ENCODE measurements around the gene SPATA21. TPM values are rescaled to one million over a fixed set of nuclear protein-coding genes. Genes with fewer than 3 reads are reported as not detected.
A peak's percentile ranks its signal among the peaks of the same experiment; 100 is the strongest.

SPATA21 gene
- total RNA-seq, 1 donor from 2014 or later: not detected

DNA sequence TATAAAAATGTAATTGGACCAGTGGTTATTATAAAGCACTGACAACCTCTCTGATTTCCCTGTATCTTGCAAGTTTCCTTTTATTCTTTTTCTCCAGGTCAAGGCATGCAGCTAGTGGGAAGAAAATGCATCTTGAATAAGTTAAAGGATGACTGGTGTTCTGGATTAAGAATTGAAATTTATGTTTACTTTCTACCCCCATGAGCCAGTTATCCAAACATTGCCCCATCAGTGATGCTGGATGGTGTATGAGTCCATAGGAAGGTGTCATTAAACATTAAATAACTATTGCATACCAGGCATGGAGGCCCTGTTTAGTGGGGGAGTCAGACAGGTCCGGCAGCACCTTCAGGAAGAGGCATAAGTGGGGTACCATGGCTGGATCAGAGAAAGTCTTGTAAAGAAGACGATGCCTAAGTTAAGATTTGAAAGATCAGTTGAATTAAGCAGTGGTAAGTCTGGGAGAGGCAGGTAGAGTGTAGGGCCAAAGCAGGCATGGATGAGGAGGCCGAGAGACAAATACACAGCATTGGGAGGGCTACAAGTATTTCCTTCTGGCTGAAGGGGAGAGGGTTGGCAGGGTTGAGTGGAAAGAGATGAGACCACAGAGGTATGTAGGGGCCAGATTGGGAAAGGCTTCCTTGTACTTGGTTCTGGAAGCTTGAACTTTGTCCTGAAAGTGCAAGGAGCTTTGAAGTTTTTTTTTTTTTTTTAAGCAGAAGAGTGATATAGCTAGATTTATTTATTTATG lies 64.5 kb downstream of the SPATA21 start:
- H3K27ac Mint-ChIP-seq: no peak overlapping the region
- H3K27me3 Mint-ChIP-seq: no peaks in the 10 kb centered on the region
- no peak for ATAC-seq (ENCODE audit: low read depth)
- POLR2A ChIA-PET: interaction anchor here (0.7 to 1.8 kb wide), 6 partner anchors 8 to 487 kb away, joined by 3 to 18 read pairs (median 8); partner anchors contain the start of gene FBXO42
- peaks cover 53% of the 10 kb centered on the region for H3K36me3 Mint-ChIP-seq (ENCODE audit: low read depth)
- TF ChIP-seq, protein P1, sequence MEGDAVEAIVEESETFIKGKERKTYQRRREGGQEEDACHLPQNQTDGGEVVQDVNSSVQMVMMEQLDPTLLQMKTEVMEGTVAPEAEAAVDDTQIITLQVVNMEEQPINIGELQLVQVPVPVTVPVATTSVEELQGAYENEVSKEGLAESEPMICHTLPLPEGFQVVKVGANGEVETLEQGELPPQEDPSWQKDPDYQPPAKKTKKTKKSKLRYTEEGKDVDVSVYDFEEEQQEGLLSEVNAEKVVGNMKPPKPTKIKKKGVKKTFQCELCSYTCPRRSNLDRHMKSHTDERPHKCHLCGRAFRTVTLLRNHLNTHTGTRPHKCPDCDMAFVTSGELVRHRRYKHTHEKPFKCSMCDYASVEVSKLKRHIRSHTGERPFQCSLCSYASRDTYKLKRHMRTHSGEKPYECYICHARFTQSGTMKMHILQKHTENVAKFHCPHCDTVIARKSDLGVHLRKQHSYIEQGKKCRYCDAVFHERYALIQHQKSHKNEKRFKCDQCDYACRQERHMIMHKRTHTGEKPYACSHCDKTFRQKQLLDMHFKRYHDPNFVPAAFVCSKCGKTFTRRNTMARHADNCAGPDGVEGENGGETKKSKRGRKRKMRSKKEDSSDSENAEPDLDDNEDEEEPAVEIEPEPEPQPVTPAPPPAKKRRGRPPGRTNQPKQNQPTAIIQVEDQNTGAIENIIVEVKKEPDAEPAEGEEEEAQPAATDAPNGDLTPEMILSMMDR (IDR thresholded peaks at IDR 0.05): no peak
- intact Hi-C loops (cut with micrococcal nuclease): no loop called here
- peaks cover 79% of the 10 kb centered on the region for H3K4me1 Mint-ChIP-seq
- CTCF ChIA-PET: interaction anchor here (0.8 kb wide), 1 partner anchor 9 kb away, joined by 3 read pairs; no protein-coding TSS in a partner anchor
- H3K4me3 Mint-ChIP-seq: no peak overlapping the region
- no peaks in the 10 kb centered on the region for H3K9me3 Mint-ChIP-seq
- no peak for DNase-seq

DNA sequence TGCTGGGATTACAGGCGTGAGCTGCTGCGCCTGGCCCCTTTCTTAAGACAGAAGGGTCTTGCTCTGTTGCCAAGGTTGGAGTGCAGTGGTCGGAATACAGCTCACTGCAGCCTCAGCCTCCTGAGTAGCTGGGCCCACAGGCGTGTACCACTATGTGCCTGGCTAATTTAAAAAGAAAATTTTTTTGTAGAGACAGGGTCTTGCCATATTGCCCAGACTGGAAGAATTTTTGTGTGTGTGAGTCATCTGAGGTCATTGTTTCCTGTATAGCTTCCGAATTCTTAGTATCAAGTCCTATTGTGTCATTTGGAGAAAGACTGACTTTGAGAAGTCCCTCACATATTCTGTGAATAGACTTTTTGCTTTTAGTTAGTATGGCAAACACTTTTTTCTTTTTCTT lies 65.5 kb downstream of the SPATA21 start:
- TF ChIP-seq, protein P1 (IDR thresholded peaks at IDR 0.05): no peak
- Mint-ChIP-seq H3K9me3 (no peaks in the 10 kb centered on the region), H3K4me3 (peak overlapping the region; percentile 47), H3K4me1 (peaks cover 74% of the 10 kb centered on the region), H3K27ac (peak overlapping the region; percentile 53), H3K27me3 (no peaks in the 10 kb centered on the region), H3K36me3 (ENCODE audit: low read depth) (peaks cover 58% of the 10 kb centered on the region)
- no peak for DNase-seq
- ATAC-seq (ENCODE audit: low read depth): no peak
- POLR2A ChIA-PET: interaction anchor here (0.6 to 1.8 kb wide), 6 partner anchors 9 to 754 kb away, joined by 3 to 18 read pairs (median 6); partner anchors contain the start of genes FBXO42 and NECAP2
- intact Hi-C loops (cut with micrococcal nuclease): no loop called here
- CTCF ChIA-PET: interaction anchor here (0.8 kb wide), 1 partner anchor 8 kb away, joined by 3 read pairs; no protein-coding TSS in a partner anchor

DNA sequence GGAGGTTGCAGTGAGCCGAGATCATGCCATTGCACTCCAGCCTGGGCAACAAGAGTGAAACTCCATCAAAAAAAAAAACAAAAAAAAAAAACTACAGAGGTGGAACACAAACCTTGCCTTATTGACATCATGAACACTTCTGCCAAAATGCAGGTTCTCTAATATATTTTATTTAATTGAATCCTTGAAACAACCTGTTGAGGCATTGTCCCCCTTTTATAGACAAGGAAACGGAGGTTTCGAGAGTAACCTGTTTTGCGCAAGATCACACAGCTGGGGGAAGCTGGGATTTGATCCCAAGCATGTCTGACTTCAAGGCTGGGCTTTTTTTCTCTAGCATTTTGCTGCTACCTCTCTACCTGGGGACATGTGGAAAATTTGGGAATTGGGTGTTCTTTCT lies 67.4 kb downstream of the SPATA21 start:
- Mint-ChIP-seq H3K9me3 (no peaks in the 10 kb centered on the region), H3K36me3 (ENCODE audit: low read depth) (peaks cover 47% of the 10 kb centered on the region), H3K4me3 (no peak overlapping the region), H3K27me3 (no peaks in the 10 kb centered on the region), H3K4me1 (peaks cover 61% of the 10 kb centered on the region), H3K27ac (no peak overlapping the region)
- ATAC-seq (ENCODE audit: low read depth): no peak
- ChIA-PET CTCF (no interaction called here), POLR2A (interaction anchor here (0.7 to 1.1 kb wide), 4 partner anchors 18 to 421 kb away, joined by 3 to 4 read pairs (median 3); partner anchors contain the start of gene FBXO42)
- no peak for DNase-seq
- TF ChIP-seq, protein P1 (IDR thresholded peaks at IDR 0.05): no peak
- intact Hi-C loops (cut with micrococcal nuclease): loop anchor here (5.0 to 10.0 kb wide), 4 partner anchors 32 to 685 kb away; partner anchors contain the start of genes PLEKHM2 and SDHB

DNA sequence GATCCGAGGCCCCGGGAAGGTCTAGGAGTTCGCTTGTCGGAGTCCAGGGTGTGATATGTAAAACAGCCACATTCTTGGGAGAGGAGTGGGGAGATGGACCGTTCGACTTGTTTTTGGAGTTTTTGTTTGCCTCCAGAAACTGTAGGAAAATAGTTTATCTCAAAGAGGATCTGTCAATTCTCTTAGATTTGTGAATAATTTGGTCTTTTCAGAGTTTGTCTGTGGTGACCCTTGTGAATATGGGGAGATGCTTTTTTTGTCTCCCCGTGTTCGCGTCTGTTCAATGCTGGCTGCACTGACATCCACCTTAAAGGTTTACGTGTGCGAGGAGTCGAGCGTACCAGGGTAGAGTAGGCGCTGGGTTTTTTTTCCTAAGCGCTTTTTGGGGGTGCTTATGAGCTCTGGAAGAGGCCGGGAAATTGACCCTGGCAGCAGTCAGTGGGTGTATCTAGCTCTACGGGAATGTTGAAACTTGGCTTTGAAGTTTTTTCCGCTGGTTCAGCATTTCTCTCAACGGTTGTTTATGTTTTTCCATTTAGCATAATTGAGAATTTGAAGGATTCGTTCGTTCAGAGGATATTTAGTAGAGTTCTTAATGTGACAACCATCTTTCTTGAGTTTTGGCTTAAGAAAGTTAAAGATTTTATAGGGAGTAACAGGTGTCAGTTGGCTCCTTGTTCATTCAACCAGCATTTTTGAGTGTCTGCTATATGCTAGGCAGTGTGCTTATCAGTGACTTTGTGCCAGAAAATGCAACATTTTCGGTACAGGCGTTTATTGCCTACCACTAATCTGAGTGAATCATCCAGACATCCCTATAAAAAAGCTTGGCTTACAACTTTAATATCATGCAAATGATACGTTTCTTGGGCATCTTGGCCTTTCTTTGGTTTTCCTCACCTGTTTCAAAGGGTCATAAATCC lies 69.0 kb downstream of the SPATA21 start:
- ChIA-PET CTCF (interaction anchor here (0.8 to 2.3 kb wide), 3 partner anchors 18 to 20 kb away, joined by 3 to 6 read pairs (median 3); no protein-coding TSS in a partner anchor), POLR2A (interaction anchor here (0.5 to 4.2 kb wide), 21 partner anchors 7 to 537 kb away, joined by 3 to 49 read pairs (median 5); partner anchors contain the start of genes FBXO42, NECAP2, RNU1-1 and ZBTB17)
- no peaks in the 10 kb centered on the region for H3K27me3 Mint-ChIP-seq
- TF ChIP-seq, protein P1 (IDR thresholded peaks at IDR 0.05): no peak
- H3K36me3 Mint-ChIP-seq (ENCODE audit: low read depth): peaks cover 36% of the 10 kb centered on the region
- intact Hi-C loops (cut with micrococcal nuclease): loop anchor here (1.0 to 10.0 kb wide), 12 partner anchors 17 to 844 kb away; partner anchors contain the start of genes CASP9, CPLANE2, NBPF1 and NECAP2
- peak overlapping the region; percentile 99 for H3K27ac Mint-ChIP-seq
- no peaks in the 10 kb centered on the region for H3K9me3 Mint-ChIP-seq
- DNase-seq: no peak
- ATAC-seq (ENCODE audit: low read depth): no peak
- peaks cover 50% of the 10 kb centered on the region for H3K4me1 Mint-ChIP-seq
- peak overlapping the region; percentile 99 for H3K4me3 Mint-ChIP-seq
